Lung microvascular endothelial cell (primary cell): ENCODE results near the gene TMEM222. TPM values are rescaled to one million over a fixed set of nuclear protein-coding genes. Genes with fewer than 3 reads are reported as not detected.
"Not testable (repeated sequence)": the region's sequence is repeated elsewhere in the genome, so short reads cannot be mapped to it uniquely, and the experiment has no call there.

ENCODE experiments used
- DNase-seq, 2 donors: peaks; one replicate each; pipeline versions ENCODE4 v3.0.0 to v3.0.0-alpha.2; 2010; ENCODE audit warnings: low read depth in 2 of 2
- total RNA-seq: library from RNA; depleted of rRNA; stranded (reverse); fragments of >200 nt; gene quantifications from 2 replicates; pipeline ENCODE4 v1.2.1, GENCODE V29; 2014

The TMEM222 gene
- total RNA-seq, 1 donor from 2014 or later = 24.2 TPM

GRCh38 chr1:27377760-27378495, 56.0 kb downstream of the TMEM222 start:
- no peak for DNase-seq

- no peak for DNase-seq
Measured at GRCh38 chr1:27379564-27380122, 57.7 kb downstream of the TMEM222 start.

- no peak for DNase-seq
Measured at GRCh38 chr1:27380224-27380623, 58.3 kb downstream of the TMEM222 start.

GRCh38 chr1:27380766-27381733, 59.1 kb downstream of the TMEM222 start:
- DNase-seq = no peak

- DNase-seq = no peak
Measured at GRCh38 chr1:27381969-27382762, 60.2 kb downstream of the TMEM222 start.

DNA sequence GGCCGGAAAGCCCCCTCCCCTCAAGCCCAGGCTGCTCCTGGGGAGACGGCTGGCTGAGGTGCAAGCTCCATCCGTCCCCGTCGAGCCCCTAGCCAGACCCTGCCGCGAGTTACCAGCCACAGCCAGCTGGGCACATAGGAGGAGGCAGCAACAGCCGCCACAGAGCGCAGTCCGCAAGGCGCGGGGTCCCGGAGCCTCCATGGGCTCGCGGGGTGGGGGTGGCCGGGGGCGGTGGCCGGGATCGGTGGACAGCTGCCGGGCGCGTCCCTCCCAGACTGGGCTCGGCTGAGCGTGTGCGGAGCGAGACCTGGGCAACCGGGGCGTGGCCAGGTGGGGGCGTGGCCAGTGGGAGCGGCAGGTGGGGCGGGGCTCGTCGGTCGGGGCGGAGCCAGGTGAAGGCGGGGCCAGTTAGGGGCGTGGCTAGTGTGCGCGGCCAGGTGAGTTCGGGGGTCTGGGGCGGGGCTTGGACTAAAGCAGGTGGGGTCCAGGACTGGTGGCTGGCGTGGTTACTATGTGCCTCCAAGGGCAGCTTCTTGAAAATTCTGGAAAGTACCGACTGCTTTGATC, 61.2 kb downstream of the TMEM222 start, which contains the start of gene CD164L2:
Gene CD164L2, minus strand, starts transcription at position 295 of the 567 bp plus-strand sequence. Its CDS starts 94 bp downstream, at position 201.
- DNase-seq = no peak

DNA sequence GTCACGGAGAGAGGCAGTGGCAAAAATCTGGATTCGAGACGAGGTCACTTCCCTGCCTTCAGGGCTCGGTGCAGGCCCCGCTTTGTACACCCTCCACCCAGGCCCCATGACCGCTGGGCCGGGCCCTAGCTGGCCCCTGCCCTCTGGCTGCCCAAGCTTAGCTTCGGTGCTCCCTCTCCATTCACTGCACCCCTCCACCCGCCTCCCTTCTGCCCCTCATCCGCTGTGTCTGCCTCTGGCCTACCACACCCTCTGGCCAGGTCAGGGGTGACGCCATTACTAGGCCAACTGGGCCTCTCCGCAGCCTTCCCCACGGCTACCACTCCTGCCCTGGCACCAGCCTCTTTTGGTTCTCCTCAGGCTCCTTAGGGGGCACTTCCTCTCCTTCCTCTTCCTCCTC, 61.7 kb downstream of the TMEM222 start:
- no peak for DNase-seq

- not testable (repeated sequence) for DNase-seq
Measured at GRCh38 chr1:27384797-27385196, 62.8 kb downstream of the TMEM222 start.

Other genes with a start within 250 kb of the TMEM222 start
- gene SLC9A1, start 167.0 kb upstream of the TMEM222 start, total RNA-seq = 3.6 and 4.1 TPM in 2 replicates
- 15.0 and 26.0 TPM in 2 replicates for gene WDTC1, start 87.5 kb upstream of the TMEM222 start, total RNA-seq
- 0.22 TPM in 1 of 2 replicates, not detected in the other for gene SYTL1, start 19.9 kb downstream of the TMEM222 start, total RNA-seq
- 2.0 and 3.9 TPM in 2 replicates for gene MAP3K6, start 44.8 kb downstream of the TMEM222 start, total RNA-seq
- gene FCN3, start 52.7 kb downstream of the TMEM222 start, total RNA-seq = not detected in 2 replicates
- gene CD164L2, start 61.2 kb downstream of the TMEM222 start, total RNA-seq = not detected in 2 replicates
- gene GPR3, start 70.5 kb downstream of the TMEM222 start, total RNA-seq = under 0.01 and 0.22 TPM in 2 replicates
- gene WASF2, start 168.0 kb downstream of the TMEM222 start, total RNA-seq = 31.8 and 34.7 TPM in 2 replicates